Measurements from ENCODE around the gene KCTD2. TPM values are rescaled to one million over a fixed set of nuclear protein-coding genes. Genes with fewer than 3 reads are reported as not detected.
"Not testable (repeated sequence)": the region's sequence is repeated elsewhere in the genome, so short reads cannot be mapped to it uniquely, and the experiment has no call there.

KCTD2 gene
- total and polyA plus RNA-seq, 2 experiments from 2014 or later = 12.7 to 19.1 TPM

GRCh38 chr17:75020331-75021110 lies 26.5 kb upstream of the KCTD2 start:
- no peak overlapping the region for H3K27ac ChIP-seq
- no peaks in the 10 kb centered on the region for H3K9me3 ChIP-seq (ENCODE audit: low read depth)
- no peaks in the 10 kb centered on the region for H4K20me1 ChIP-seq (ENCODE audit: insufficient read depth, poor library complexity, severe bottlenecking)
- H3K36me3 ChIP-seq (replicated peaks; ENCODE audit: insufficient read depth, low read depth) = no peaks in the 10 kb centered on the region
- WGBS (ENCODE audit: low lambda C conversion rate, missing lambda C conversion rate) = 86% methylated on average over 19 of the region's 19 CpGs
- H3K4me3 ChIP-seq = no peak overlapping the region
- H2AFZ ChIP-seq = no peak overlapping the region
- no peaks in the 10 kb centered on the region for H3K9me2 ChIP-seq (replicated peaks; ENCODE audit: insufficient read depth)
- H3K4me2 ChIP-seq = no peak overlapping the region
- H3K79me2 ChIP-seq = no peaks in the 10 kb centered on the region
- DNase-seq (ENCODE audit: low spot score) = no peak
- TF ChIP-seq EZH2 (IDR thresholded peaks at IDR 0.05; ENCODE audit: borderline replicate concordance) = no peak
- TF ChIP-seq EZH2phosphoT487 (IDR thresholded peaks at IDR 0.05; ENCODE audit: low read depth, severe bottlenecking, unreplicated experiment) = no peak
- H3K4me1 ChIP-seq (ENCODE audit: insufficient read depth) = no peaks in the 10 kb centered on the region
- no peaks in the 10 kb centered on the region for H3K27me3 ChIP-seq

- H3K27ac ChIP-seq = no peak overlapping the region
- H3K4me2 ChIP-seq = no peak overlapping the region
- DNase-seq (ENCODE audit: low spot score) = no peak
- H3K9me3 ChIP-seq (ENCODE audit: low read depth) = no peaks in the 10 kb centered on the region
- H2AFZ ChIP-seq = no peak overlapping the region
- H3K9me2 ChIP-seq (replicated peaks; ENCODE audit: insufficient read depth) = no peaks in the 10 kb centered on the region
- H3K4me3 ChIP-seq = no peak overlapping the region
- H3K36me3 ChIP-seq (replicated peaks; ENCODE audit: insufficient read depth, low read depth) = no peaks in the 10 kb centered on the region
- 91% methylated on average over 10 of the region's 10 CpGs for WGBS (ENCODE audit: low lambda C conversion rate, missing lambda C conversion rate)
- no peaks in the 10 kb centered on the region for H4K20me1 ChIP-seq (ENCODE audit: insufficient read depth, poor library complexity, severe bottlenecking)
- H3K4me1 ChIP-seq (ENCODE audit: insufficient read depth) = no peaks in the 10 kb centered on the region
- TF ChIP-seq EZH2phosphoT487 (IDR thresholded peaks at IDR 0.05; ENCODE audit: low read depth, severe bottlenecking, unreplicated experiment) (no peak), CTCF (IDR thresholded peaks at IDR 0.05; ENCODE audit: poor library complexity) (no peak), EZH2 (IDR thresholded peaks at IDR 0.05; ENCODE audit: borderline replicate concordance) (no peak)
- no peaks in the 10 kb centered on the region for H3K79me2 ChIP-seq
- no peaks in the 10 kb centered on the region for H3K27me3 ChIP-seq
Observed at GRCh38 chr17:75024686-75025397, 22.2 kb upstream of the KCTD2 start.

GRCh38 chr17:75025398-75025734 lies 21.7 kb upstream of the KCTD2 start:
- 95% methylated on average over 9 of the region's 9 CpGs for WGBS (ENCODE audit: low lambda C conversion rate, missing lambda C conversion rate)
- H4K20me1 ChIP-seq (ENCODE audit: insufficient read depth, poor library complexity, severe bottlenecking); H3K27me3 ChIP-seq; DNase-seq (ENCODE audit: low spot score); H3K79me2 ChIP-seq; H3K4me1 ChIP-seq (ENCODE audit: insufficient read depth); H3K4me2 ChIP-seq; H3K9me2 ChIP-seq (replicated peaks; ENCODE audit: insufficient read depth); H3K27ac ChIP-seq; H3K9me3 ChIP-seq (ENCODE audit: low read depth); H3K4me3 ChIP-seq; H3K36me3 ChIP-seq (replicated peaks; ENCODE audit: insufficient read depth, low read depth); H2AFZ ChIP-seq: not testable (repeated sequence)

- not testable (repeated sequence) for H3K27me3 ChIP-seq; H3K27ac ChIP-seq; H3K9me2 ChIP-seq (replicated peaks; ENCODE audit: insufficient read depth); H2AFZ ChIP-seq; H4K20me1 ChIP-seq (ENCODE audit: insufficient read depth, poor library complexity, severe bottlenecking); H3K79me2 ChIP-seq; H3K36me3 ChIP-seq (replicated peaks; ENCODE audit: insufficient read depth, low read depth); H3K9me3 ChIP-seq (ENCODE audit: low read depth); DNase-seq (ENCODE audit: low spot score); H3K4me3 ChIP-seq; H3K4me1 ChIP-seq (ENCODE audit: insufficient read depth); H3K4me2 ChIP-seq
- 94% methylated on average over 2 of the region's 2 CpGs for WGBS (ENCODE audit: low lambda C conversion rate, missing lambda C conversion rate)
Observed at GRCh38 chr17:75026650-75027049, 20.4 kb upstream of the KCTD2 start.

- Histone ChIP-seq H3K79me2 (no peaks in the 10 kb centered on the region), H3K9me3 (ENCODE audit: low read depth) (no peaks in the 10 kb centered on the region), H3K27ac (no peak overlapping the region), H2AFZ (no peak overlapping the region), H3K36me3 (replicated peaks; ENCODE audit: insufficient read depth, low read depth) (no peaks in the 10 kb centered on the region), H3K4me1 (ENCODE audit: insufficient read depth) (no peaks in the 10 kb centered on the region), H3K9me2 (replicated peaks; ENCODE audit: insufficient read depth) (no peaks in the 10 kb centered on the region), H4K20me1 (ENCODE audit: insufficient read depth, poor library complexity, severe bottlenecking) (no peaks in the 10 kb centered on the region), H3K27me3 (no peaks in the 10 kb centered on the region), H3K4me3 (no peak overlapping the region), H3K4me2 (no peak overlapping the region)
- DNase-seq (ENCODE audit: low spot score) = no peak
- TF ChIP-seq EZH2phosphoT487 (IDR thresholded peaks at IDR 0.05; ENCODE audit: low read depth, severe bottlenecking, unreplicated experiment) (no peak), CTCF (IDR thresholded peaks at IDR 0.05; ENCODE audit: poor library complexity) (no peak), EZH2 (IDR thresholded peaks at IDR 0.05; ENCODE audit: borderline replicate concordance) (no peak)
- WGBS (ENCODE audit: low lambda C conversion rate, missing lambda C conversion rate) = 94% methylated on average over 8 of the region's 8 CpGs
Observed at GRCh38 chr17:75030161-75030560, 16.9 kb upstream of the KCTD2 start.

Data from hepatocyte (in vitro differentiated cells).